CD14-positive monocyte (primary cell): ENCODE measurements around the gene TBP. TPM values are rescaled to one million over a fixed set of nuclear protein-coding genes. Genes with fewer than 3 reads are reported as not detected.

Source experiments
- DNase-seq, 3 donors: peaks; one replicate each; pipeline ENCODE4 v3.0.0-alpha.2; 2011 to 2022
- H2AFZ ChIP-seq: 2 replicates; pipeline ENCODE4 v1.6.0; 2012; ENCODE audit warnings: mild to moderate bottlenecking, low read depth, low read length, inconsistent platforms; ENCODE audit not compliant: insufficient read depth, poor library complexity, severe bottlenecking
- H3K27ac ChIP-seq, 2 donors: 1 replicate in 1 of 2; 2 replicates in 1 of 2; pipeline ENCODE4 v1.5.1; 2012 to 2013; ENCODE audit warnings: low read length in 2 of 2, control low read depth in 1 of 2, inconsistent platforms in 1 of 2, low read depth in 1 of 2, mild to moderate bottlenecking in 1 of 2
- H3K27me3 ChIP-seq, 2 donors: one replicate each; pipeline versions ENCODE4 v1.6.0 to v1.6.1; 2011 to 2013; ENCODE audit warnings: low read length in 2 of 2; ENCODE audit not compliant: control insufficient read depth in 2 of 2, insufficient read depth in 2 of 2
- H3K36me3 ChIP-seq, 2 donors: replicated peaks in 1 of 2; 1 replicate in 1 of 2; 2 replicates in 1 of 2; pipeline versions ENCODE4 v1.5.1 to v1.6.1; 2012 to 2013; ENCODE audit warnings: low read length in 2 of 2, control low read depth in 1 of 2, inconsistent platforms in 1 of 2, mild to moderate bottlenecking in 1 of 2; ENCODE audit not compliant: insufficient read depth in 2 of 2, control insufficient read depth in 1 of 2
- H3K4me1 ChIP-seq, 2 donors: 1 replicate in 1 of 2; 2 replicates in 1 of 2; pipeline versions ENCODE4 v1.5.1 to v1.6.1; 2012 to 2013; ENCODE audit warnings: low read length in 2 of 2, control low read depth in 1 of 2, inconsistent platforms in 1 of 2, mild to moderate bottlenecking in 1 of 2, moderate library complexity in 1 of 2; ENCODE audit not compliant: insufficient read depth in 2 of 2, control insufficient read depth in 1 of 2
- H3K4me2 ChIP-seq: replicated peaks from 2 replicates; pipeline ENCODE3; 2012; ENCODE audit warnings: low read length, moderate library complexity, mild to moderate bottlenecking; ENCODE audit not compliant: poor library complexity, severe bottlenecking; ENCODE audit errors: extremely low read depth
- H3K4me3 ChIP-seq, 3 experiments: fragments of 200-600 bp in 1 of 3; sonication (generic) in 1 of 3; replicated peaks in 1 of 3; 1 replicate in 2 of 3; 2 replicates in 1 of 3; pipeline ENCODE4 v1.5.1; 2011 to 2013; ENCODE audit warnings: low read length in 3 of 3, mild to moderate bottlenecking in 3 of 3, control low read depth in 2 of 3, low read depth in 2 of 3, inconsistent platforms in 1 of 3, moderate library complexity in 1 of 3
- H3K79me2 ChIP-seq: 2 replicates; pipeline ENCODE4 v1.6.0; 2012; ENCODE audit warnings: mild to moderate bottlenecking, control low read depth, inconsistent platforms, low read length, moderate library complexity; ENCODE audit not compliant: insufficient read depth
- H3K9ac ChIP-seq: 2 replicates; pipeline ENCODE4 v1.6.0; 2017; ENCODE audit warnings: low read length, mild to moderate bottlenecking; ENCODE audit not compliant: insufficient read depth, poor library complexity, severe bottlenecking
- H3K9me3 ChIP-seq, 2 donors: replicated peaks in 1 of 2; 1 replicate in 1 of 2; 2 replicates in 1 of 2; pipeline versions ENCODE4 v1.5.1 to v1.6.1; 2012 to 2013; ENCODE audit warnings: low read length in 2 of 2, control low read depth in 1 of 2; ENCODE audit not compliant: control insufficient read depth in 1 of 2, insufficient read depth in 1 of 2
- H4K20me1 ChIP-seq: 2 replicates; pipeline ENCODE4 v1.6.0; 2012; ENCODE audit warnings: mild to moderate bottlenecking, low read length, control low read depth, moderate library complexity; ENCODE audit not compliant: insufficient read depth
- H3K27ac Mint-ChIP-seq, 7 donors: one replicate each; pipeline ENCODE4 v1.8.0; 2020; ENCODE audit warnings: mild to moderate bottlenecking in 7 of 7, mixed read lengths in 7 of 7, moderate library complexity in 6 of 7, inconsistent platforms in 2 of 7
- H3K27me3 Mint-ChIP-seq, 3 donors: one replicate each; pipeline ENCODE4 v1.8.0; 2021 to 2022; ENCODE audit warnings: low read depth in 3 of 3, mild to moderate bottlenecking in 3 of 3, mixed read lengths in 3 of 3, moderate library complexity in 3 of 3, inconsistent platforms in 1 of 3
- H3K36me3 Mint-ChIP-seq, 2 donors: one replicate each; pipeline ENCODE4 v1.8.0; 2020; ENCODE audit warnings: mixed read lengths in 2 of 2, inconsistent platforms in 1 of 2, mild to moderate bottlenecking in 1 of 2
- H3K4me1 Mint-ChIP-seq: one replicate; pipeline ENCODE4 v1.8.0; 2020; ENCODE audit warnings: mild to moderate bottlenecking, mixed read lengths
- H3K4me3 Mint-ChIP-seq, 2 donors: one replicate each; pipeline ENCODE4 v1.8.0; 2020; ENCODE audit warnings: mild to moderate bottlenecking in 2 of 2, mixed read lengths in 2 of 2, moderate library complexity in 1 of 2
- H3K9me3 Mint-ChIP-seq, 7 donors: one replicate each; pipeline ENCODE4 v1.8.0; 2020 to 2022; ENCODE audit warnings: mixed read lengths in 7 of 7, mild to moderate bottlenecking in 6 of 7, moderate library complexity in 6 of 7, inconsistent platforms in 2 of 7
- WGBS: methylation state at CpG from one replicate; pipeline ENCODE4 v1.1.5; 2013; ENCODE audit warnings: missing lambda C conversion rate; ENCODE audit not compliant: insufficient coverage; 5-methylcytosine and 5-hydroxymethylcytosine counted together
- intact Hi-C, 2 donors: fragments of 100-400 bp; cut with micrococcal nuclease; formaldehyde crosslinking; loops; one replicate each; pipeline versions ENCODE4 v1.15.0 to v1.15.1; 2023
- polyA plus RNA-seq, 3 donors: library from polyadenylated mRNA; depleted of rRNA in 1 of 3; unstranded in 2 of 3; stranded (reverse) in 1 of 3; fragments of 300-500 nt in 2 of 3; fragments of >200 nt in 1 of 3; fragmentation: Illumina TruSeq in 2 of 3; gene quantifications; 1 replicate in 2 of 3; 2 replicates in 1 of 3; pipeline ENCODE4 v1.2.3, GENCODE V29; 2012 to 2021
- TF ChIP-seq, protein P1 (sequence below): fragments of 200-600 bp; IDR thresholded peaks from one replicate; pipeline ENCODE4 v1.8.0; 2022; ENCODE audit warnings: antibody characterized with exemption, mild to moderate bottlenecking

The TBP gene
- polyA plus RNA-seq, 3 donors: 7.3 to 14.5 (median 14.4) TPM

DNA sequence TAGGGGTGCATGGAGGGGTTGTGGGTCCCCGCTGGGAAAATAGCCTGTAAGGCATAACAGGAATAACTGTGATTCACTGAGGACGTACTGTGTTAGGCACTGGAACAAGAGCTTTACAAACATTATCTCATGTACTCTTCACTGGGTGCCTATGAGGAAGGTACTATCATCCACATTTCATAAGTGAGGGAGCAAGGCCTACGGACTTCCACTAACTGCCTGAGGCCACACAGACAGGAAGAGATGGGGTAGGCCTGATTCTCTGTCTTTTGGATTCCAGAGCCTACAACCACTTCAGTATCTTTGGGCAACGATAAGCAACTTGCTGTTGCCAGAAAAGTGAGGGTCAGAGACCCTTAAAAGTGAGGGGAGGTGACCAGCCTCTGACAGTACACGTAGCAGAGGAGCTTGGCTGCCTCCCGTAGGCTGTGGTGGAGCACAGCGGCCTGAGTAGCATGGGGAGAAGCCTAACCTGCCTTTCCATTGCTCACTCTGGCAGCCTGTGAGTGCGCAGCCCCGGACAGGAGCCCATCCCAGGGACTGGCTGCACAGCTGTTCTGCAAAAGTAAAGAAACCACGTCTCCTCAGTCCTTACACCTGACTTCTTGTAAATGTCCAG lies 31.5 kb upstream of the TBP start:
- no peaks in the 10 kb centered on the region for H3K4me1 Mint-ChIP-seq
- no peaks in the 10 kb centered on the region for H3K36me3 Mint-ChIP-seq
- Histone ChIP-seq H2AFZ (no peak overlapping the region), H3K4me2 (no peak overlapping the region), H3K27ac (no peak overlapping the region), H3K4me1 (no peaks in the 10 kb centered on the region), H3K9ac (no peak overlapping the region), H3K36me3 (no peaks in the 10 kb centered on the region), H3K79me2 (no peaks in the 10 kb centered on the region), H3K9me3 (no peaks in the 10 kb centered on the region), H3K4me3 (no peak overlapping the region), H3K27me3 (no peaks in the 10 kb centered on the region), H4K20me1 (no peaks in the 10 kb centered on the region)
- peaks cover 5 to 15% (median 5%) of the 10 kb centered on the region in 3 donors for H3K27me3 Mint-ChIP-seq
- no peak overlapping the region for H3K4me3 Mint-ChIP-seq
- intact Hi-C loops: loop anchor here in 1 of 2 donors (10.0 kb wide), 2 partner anchors 1568 to 1628 kb away; no protein-coding TSS in a partner anchor
- no peak for DNase-seq
- H3K9me3 Mint-ChIP-seq: no peaks in the 10 kb centered on the region
- TF ChIP-seq, protein P1, sequence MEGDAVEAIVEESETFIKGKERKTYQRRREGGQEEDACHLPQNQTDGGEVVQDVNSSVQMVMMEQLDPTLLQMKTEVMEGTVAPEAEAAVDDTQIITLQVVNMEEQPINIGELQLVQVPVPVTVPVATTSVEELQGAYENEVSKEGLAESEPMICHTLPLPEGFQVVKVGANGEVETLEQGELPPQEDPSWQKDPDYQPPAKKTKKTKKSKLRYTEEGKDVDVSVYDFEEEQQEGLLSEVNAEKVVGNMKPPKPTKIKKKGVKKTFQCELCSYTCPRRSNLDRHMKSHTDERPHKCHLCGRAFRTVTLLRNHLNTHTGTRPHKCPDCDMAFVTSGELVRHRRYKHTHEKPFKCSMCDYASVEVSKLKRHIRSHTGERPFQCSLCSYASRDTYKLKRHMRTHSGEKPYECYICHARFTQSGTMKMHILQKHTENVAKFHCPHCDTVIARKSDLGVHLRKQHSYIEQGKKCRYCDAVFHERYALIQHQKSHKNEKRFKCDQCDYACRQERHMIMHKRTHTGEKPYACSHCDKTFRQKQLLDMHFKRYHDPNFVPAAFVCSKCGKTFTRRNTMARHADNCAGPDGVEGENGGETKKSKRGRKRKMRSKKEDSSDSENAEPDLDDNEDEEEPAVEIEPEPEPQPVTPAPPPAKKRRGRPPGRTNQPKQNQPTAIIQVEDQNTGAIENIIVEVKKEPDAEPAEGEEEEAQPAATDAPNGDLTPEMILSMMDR: no peak
- WGBS: 82% methylated on average over 6 of the region's 10 CpGs
- H3K27ac Mint-ChIP-seq: no peak overlapping the region

DNA sequence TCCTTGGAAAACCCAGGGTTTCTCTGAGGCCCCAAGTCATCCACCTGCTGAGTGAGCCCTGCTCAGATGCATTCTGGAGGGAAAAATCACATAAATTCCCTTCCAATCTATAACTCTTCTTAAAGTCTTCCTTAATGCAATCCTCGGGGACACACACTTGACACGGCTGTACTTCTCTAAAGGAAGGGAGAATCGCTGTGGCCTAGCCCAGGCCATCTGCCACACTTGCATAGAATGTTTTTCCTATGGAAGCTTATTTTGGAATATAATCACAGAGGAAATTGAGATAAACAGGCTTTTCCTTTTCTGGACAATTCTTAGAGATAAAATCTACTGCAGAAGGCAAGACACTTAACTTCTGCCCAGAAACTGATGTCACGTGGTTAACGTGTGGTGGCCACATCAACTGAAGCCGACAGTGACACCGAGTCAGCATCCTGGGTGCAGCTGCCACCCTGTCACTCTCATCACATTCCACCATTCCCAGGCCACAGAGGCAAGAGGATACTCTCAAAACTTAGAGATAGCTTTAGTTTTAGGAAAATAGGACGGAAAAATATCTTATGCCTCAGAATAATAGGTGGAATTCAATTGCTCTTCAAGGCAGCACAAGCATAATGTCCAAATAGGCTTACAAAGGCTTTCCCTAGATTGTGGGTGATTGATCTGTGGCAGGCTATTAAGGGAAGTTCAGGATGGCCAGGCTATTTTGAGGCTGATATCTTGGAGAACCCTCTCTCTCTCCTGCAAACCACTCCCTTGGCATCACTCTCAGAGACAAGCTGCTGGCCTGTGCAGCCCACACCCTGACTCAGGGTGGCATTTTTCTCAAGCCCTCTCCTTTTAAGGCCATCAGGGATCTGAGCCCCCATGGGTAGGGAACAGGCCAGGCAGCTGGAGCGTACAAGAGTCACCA lies 30.7 kb upstream of the TBP start:
- Mint-ChIP-seq H3K27ac (no peak overlapping the region), H3K4me3 (no peak overlapping the region), H3K27me3 (peaks cover 4 to 15% (median 5%) of the 10 kb centered on the region in 3 donors), H3K36me3 (no peaks in the 10 kb centered on the region), H3K9me3 (no peaks in the 10 kb centered on the region), H3K4me1 (no peaks in the 10 kb centered on the region)
- Histone ChIP-seq H3K27me3 (no peaks in the 10 kb centered on the region), H3K36me3 (no peaks in the 10 kb centered on the region), H4K20me1 (no peaks in the 10 kb centered on the region), H3K4me1 (no peaks in the 10 kb centered on the region), H3K79me2 (no peaks in the 10 kb centered on the region), H3K4me2 (no peak overlapping the region), H3K4me3 (no peak overlapping the region), H2AFZ (no peak overlapping the region), H3K27ac (no peak overlapping the region), H3K9me3 (no peaks in the 10 kb centered on the region), H3K9ac (no peak overlapping the region)
- 40% methylated on average over 3 of the region's 9 CpGs for WGBS
- intact Hi-C loops: loop anchor here in 1 of 2 donors (10.0 kb wide), 2 partner anchors 1569 to 1629 kb away; no protein-coding TSS in a partner anchor
- DNase-seq: no peak
- TF ChIP-seq, protein P1: no peak
